ENCODE data around the gene PPM1M. TPM values are rescaled to one million over a fixed set of nuclear protein-coding genes. Genes with fewer than 3 reads are reported as not detected.

The PPM1M gene
- total RNA-seq, 1 donor from 2014 or later = 16.9 TPM

GRCh38 chr3:52238193-52238760 lies 7.3 kb upstream of the PPM1M start:
- Mint-ChIP-seq H3K36me3 (ENCODE audit: unreplicated experiment) (peaks cover 2% of the 10 kb centered on the region), H3K4me3 (ENCODE audit: unreplicated experiment) (peak overlapping the region; percentile 91), H3K27ac (ENCODE audit: unreplicated experiment) (peak overlapping the region; percentile 93), H3K27me3 (ENCODE audit: unreplicated experiment) (no peaks in the 10 kb centered on the region), H3K4me1 (ENCODE audit: unreplicated experiment) (peaks cover 44% of the 10 kb centered on the region), H3K9me3 (ENCODE audit: unreplicated experiment) (no peaks in the 10 kb centered on the region)
- DNase-seq (ENCODE audit: extremely low spot score, unreplicated experiment) = no peak
- TF ChIP-seq CTCF (IDR thresholded peaks at IDR 0.05) = no peak

DNA sequence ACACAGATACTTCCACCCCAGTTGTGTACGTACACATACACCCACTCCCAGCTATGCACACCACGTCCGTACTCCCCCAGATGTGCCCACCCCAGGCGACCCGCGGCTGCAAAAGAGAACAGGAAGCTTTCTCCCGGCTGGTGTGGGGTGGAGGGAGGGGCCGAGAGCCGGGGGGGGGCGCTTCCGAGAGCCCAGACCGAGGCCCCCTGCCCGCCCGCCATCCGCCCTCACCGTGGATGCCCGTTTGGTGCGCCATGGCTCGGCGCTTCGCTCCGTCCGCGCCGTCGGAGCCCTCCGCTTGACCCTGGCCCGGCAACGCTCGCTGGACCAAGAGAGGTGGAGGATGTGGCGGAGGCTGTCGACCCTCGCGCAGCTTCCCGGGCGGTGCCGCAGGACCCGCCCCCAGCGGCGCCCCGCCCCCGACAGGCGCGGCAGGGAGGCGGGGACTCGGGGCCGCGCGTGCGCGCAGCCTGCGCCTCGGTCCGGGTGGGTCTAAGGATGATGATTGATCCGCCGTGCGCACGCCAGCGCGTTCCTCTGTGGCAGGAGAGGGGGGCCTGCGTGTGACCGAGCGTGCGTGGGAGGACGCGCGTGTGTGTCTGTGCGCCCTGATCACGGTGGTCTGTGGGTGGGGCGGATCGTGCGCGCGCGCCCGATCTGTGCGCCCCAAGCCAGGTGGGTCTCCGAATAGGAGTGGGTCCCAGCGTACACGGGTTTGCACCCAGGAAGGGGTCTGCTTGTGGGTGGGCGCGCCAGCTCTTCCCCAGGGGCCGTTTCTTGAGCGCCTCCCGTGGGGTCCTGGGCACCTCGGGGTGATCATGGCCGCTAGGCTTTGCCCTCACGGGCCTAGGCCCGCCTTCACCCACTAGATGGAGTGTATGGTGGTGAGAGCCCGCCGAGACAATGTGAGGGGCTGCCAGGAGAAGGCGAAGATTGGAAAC lies 6.5 kb upstream of the PPM1M start, which contains the start of gene TWF2:
Gene TWF2, minus strand, starts transcription at position 398 of the 941 bp plus-strand sequence. Its CDS starts 142 bp downstream, at position 256.
- H3K4me1 Mint-ChIP-seq (ENCODE audit: unreplicated experiment) = peaks cover 52% of the 10 kb centered on the region
- peak within 1 kb of the TSS; percentile 91 for H3K4me3 Mint-ChIP-seq (ENCODE audit: unreplicated experiment)

DNA sequence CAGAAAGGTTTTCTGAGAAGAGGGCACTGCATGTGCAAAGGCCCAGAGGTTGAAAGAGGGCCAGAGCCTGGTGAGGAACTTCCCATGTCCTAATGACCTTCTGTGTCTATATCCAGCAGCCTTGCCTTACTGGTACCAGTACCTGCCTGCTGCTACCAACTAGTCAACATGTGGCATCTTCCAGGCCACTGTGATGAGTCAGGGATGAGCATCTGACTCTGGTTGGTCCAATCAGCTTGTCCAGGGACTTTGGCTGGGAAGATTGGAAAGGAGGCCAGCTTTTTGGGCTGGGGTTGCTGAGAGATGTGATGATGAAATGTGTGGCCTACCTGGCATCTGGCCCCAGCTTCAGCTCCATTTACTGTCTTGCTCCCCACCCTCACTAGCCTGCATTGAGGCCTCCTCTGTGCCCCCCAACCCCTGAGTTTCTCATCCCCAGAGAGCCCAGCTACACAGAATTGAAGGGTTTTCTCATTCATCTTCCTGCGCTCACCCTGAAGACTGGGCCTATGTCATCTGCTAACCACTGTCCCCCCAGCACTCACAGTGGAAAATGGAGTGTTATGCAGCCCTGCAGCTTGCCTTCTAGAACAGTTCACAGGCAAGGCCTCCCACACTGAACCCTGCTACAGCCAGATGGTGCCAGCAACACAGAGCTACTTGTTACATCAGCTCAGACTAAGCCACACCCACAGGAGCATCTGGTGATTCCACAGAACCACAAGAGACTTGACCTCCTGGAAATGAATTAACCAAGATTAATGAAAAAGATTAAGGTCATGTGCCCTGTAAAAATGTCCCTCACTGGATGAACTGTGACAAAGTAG lies 5.3 kb upstream of the PPM1M start:
- Mint-ChIP-seq H3K4me3 (ENCODE audit: unreplicated experiment) (peak overlapping the region; percentile 91), H3K4me1 (ENCODE audit: unreplicated experiment) (peaks cover 64% of the 10 kb centered on the region), H3K36me3 (ENCODE audit: unreplicated experiment) (peaks cover 2% of the 10 kb centered on the region), H3K27me3 (ENCODE audit: unreplicated experiment) (no peaks in the 10 kb centered on the region), H3K27ac (ENCODE audit: unreplicated experiment) (peak overlapping the region; percentile 83), H3K9me3 (ENCODE audit: unreplicated experiment) (no peaks in the 10 kb centered on the region)
- no peak for DNase-seq (ENCODE audit: extremely low spot score, unreplicated experiment)
- no peak for TF ChIP-seq CTCF (IDR thresholded peaks at IDR 0.05)

More for the DNA sequence above, 6.5 kb upstream of the PPM1M start, which contains the start of gene TWF2:
- H3K36me3 Mint-ChIP-seq (ENCODE audit: unreplicated experiment) = peaks cover 2% of the 10 kb centered on the region
- peak within 1 kb of the TSS; percentile 93 for H3K27ac Mint-ChIP-seq (ENCODE audit: unreplicated experiment)
- peak; percentile 95 for DNase-seq (ENCODE audit: extremely low spot score, unreplicated experiment)
- H3K27me3 Mint-ChIP-seq (ENCODE audit: unreplicated experiment) = no peaks in the 10 kb centered on the region
- TF ChIP-seq CTCF (IDR thresholded peaks at IDR 0.05) = peak; percentile 55
- no peaks in the 10 kb centered on the region for H3K9me3 Mint-ChIP-seq (ENCODE audit: unreplicated experiment)

DNA sequence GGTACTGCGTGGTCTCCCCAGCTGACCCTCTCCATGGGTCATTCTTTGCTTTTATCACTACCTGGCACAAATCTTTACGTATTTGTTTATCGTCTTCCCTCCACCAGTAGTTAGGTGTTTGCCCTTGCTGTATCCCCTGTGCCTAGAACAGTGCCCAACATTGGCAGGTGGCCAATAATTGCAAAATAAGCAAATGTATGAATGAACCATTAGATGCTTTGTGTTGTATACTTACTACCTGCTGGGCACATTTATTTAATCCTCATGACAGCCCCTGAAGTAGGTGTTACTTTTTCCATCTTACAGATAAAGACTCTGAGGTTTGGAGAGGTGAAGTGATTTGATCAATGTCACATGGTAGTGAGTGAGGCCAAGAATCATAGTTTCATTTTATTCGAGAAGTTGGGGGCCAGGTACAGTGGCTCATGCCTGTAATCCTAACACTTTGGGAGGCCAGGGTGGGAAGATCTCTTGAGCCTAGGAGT lies 4.6 kb upstream of the PPM1M start:
- no peak for DNase-seq (ENCODE audit: extremely low spot score, unreplicated experiment)

More for the DNA sequence above, 4.6 kb upstream of the PPM1M start:
- Mint-ChIP-seq H3K9me3 (ENCODE audit: unreplicated experiment) (no peaks in the 10 kb centered on the region), H3K27ac (ENCODE audit: unreplicated experiment) (peak overlapping the region; percentile 83), H3K4me1 (ENCODE audit: unreplicated experiment) (peaks cover 65% of the 10 kb centered on the region), H3K4me3 (ENCODE audit: unreplicated experiment) (peak overlapping the region; percentile 53), H3K36me3 (ENCODE audit: unreplicated experiment) (peaks cover 2% of the 10 kb centered on the region), H3K27me3 (ENCODE audit: unreplicated experiment) (no peaks in the 10 kb centered on the region)
- TF ChIP-seq CTCF (IDR thresholded peaks at IDR 0.05) = no peak
